SH-SY5Y (cell line): Measurements from ENCODE around the gene RCVRN.

ENCODE experiments used
- GATA2 ChIP-seq: IDR thresholded peaks from 2 replicates; pipeline ENCODE4 v1.6.1; 2011; ENCODE audit warnings: mild to moderate bottlenecking, low read depth, low read length
- GATA3 ChIP-seq: IDR thresholded peaks from 2 replicates; pipeline ENCODE4 v1.6.1; 2011; ENCODE audit warnings: low read depth, mild to moderate bottlenecking, low read length, moderate library complexity

GRCh38 chr17:9931144-9931741, 26.2 kb upstream of the RCVRN start:
- TF ChIP-seq GATA3 = no peak
- TF ChIP-seq GATA2 = no peak
